H7 (cell line): Measurements from ENCODE around the gene PCYT2. TPM values are rescaled to one million over a fixed set of nuclear protein-coding genes. Genes with fewer than 3 reads are reported as not detected.

ENCODE experiments used
- DNase-seq: peaks from one replicate; pipeline ENCODE4 v3.0.0; 2012
- H3K27me3 ChIP-seq: 2 replicates; pipeline ENCODE4 v1.6.0; 2011; ENCODE audit warnings: mild to moderate bottlenecking, low read length; ENCODE audit not compliant: control insufficient read depth, insufficient read depth
- H3K36me3 ChIP-seq: replicated peaks from 2 replicates; pipeline ENCODE4 v1.5.1; 2011; ENCODE audit warnings: low read length; ENCODE audit not compliant: control insufficient read depth, insufficient read depth
- H3K4me3 ChIP-seq: 2 replicates; pipeline ENCODE4 v1.5.1; 2011; ENCODE audit warnings: low read depth, mild to moderate bottlenecking, control low read depth, low read length, moderate library complexity; ENCODE audit not compliant: insufficient read depth
- total RNA-seq: library from RNA; depleted of rRNA; stranded (reverse); fragments of >200 nt; shearing (Covaris generic); gene quantifications from 2 replicates; pipeline ENCODE4 v1.2.3, GENCODE V29; 2014; rRNA removed

PCYT2 gene
- total RNA-seq, 1 experiment from 2014 or later: 37.0 TPM

- Histone ChIP-seq H3K36me3 (peaks cover 34% of the 10 kb centered on the region), H3K27me3 (no peaks in the 10 kb centered on the region), H3K4me3 (peak overlapping the region; percentile 92)
- peak; percentile 100 for DNase-seq
Measured at GRCh38 chr17:81860756-81861568, 50.2 kb downstream of the PCYT2 start.

- H3K4me3 ChIP-seq: peak within 1 kb of the TSS; percentile 92
- no peak for DNase-seq
- H3K27me3 ChIP-seq: no peaks in the 10 kb centered on the region
- peaks cover 30% of the 10 kb centered on the region for H3K36me3 ChIP-seq
Measured at GRCh38 chr17:81859906-81860755, 51.1 kb downstream of the PCYT2 start, which contains the start of gene P4HB. Gene P4HB (minus strand): TSS chr17:81860535. CDS start chr17:81860471, 64 bp downstream.

- no peaks in the 10 kb centered on the region for H3K27me3 ChIP-seq
- peak overlapping the region; percentile 81 for H3K4me3 ChIP-seq
- peak; percentile 20 for DNase-seq
- peaks cover 30% of the 10 kb centered on the region for H3K36me3 ChIP-seq
Measured at GRCh38 chr17:81858967-81859905, 52.0 kb downstream of the PCYT2 start.

- H3K27me3 ChIP-seq: no peaks in the 10 kb centered on the region
- peaks cover 32% of the 10 kb centered on the region for H3K36me3 ChIP-seq
- peak; percentile 27 for DNase-seq
- H3K4me3 ChIP-seq: no peak overlapping the region
Measured at GRCh38 chr17:81858170-81858966, 52.8 kb downstream of the PCYT2 start.

GRCh38 chr17:81854974-81855774 lies 56.0 kb downstream of the PCYT2 start:
- peak; percentile 67 for DNase-seq
- H3K36me3 ChIP-seq: peaks cover 38% of the 10 kb centered on the region

GRCh38 chr17:81852237-81852636 lies 59.0 kb downstream of the PCYT2 start:
- H3K4me3 ChIP-seq: no peak overlapping the region
- H3K36me3 ChIP-seq: peaks cover 25% of the 10 kb centered on the region
- DNase-seq: no peak
- H3K27me3 ChIP-seq: no peaks in the 10 kb centered on the region

More at GRCh38 chr17:81854974-81855774, 56.0 kb downstream of the PCYT2 start:
- Histone ChIP-seq H3K4me3 (no peak overlapping the region), H3K27me3 (no peaks in the 10 kb centered on the region)

- DNase-seq: no peak
- Histone ChIP-seq H3K27me3 (no peaks in the 10 kb centered on the region), H3K36me3 (peaks cover 32% of the 10 kb centered on the region), H3K4me3 (no peak overlapping the region)
Measured at GRCh38 chr17:81851423-81851822, 59.8 kb downstream of the PCYT2 start.

Other genes starting within 250 kb of the PCYT2 start
- gene OXLD1, start 244.8 kb downstream of the PCYT2 start, total RNA-seq: 100 and 115 TPM in 2 replicates
- gene CCDC137, start 244.7 kb downstream of the PCYT2 start, total RNA-seq: 40.7 and 49.7 TPM in 2 replicates
- 47.4 and 74.6 TPM in 2 replicates for gene ARL16, start 227.6 kb downstream of the PCYT2 start, total RNA-seq
- 119 and 133 TPM in 2 replicates for gene HGS, start 227.4 kb downstream of the PCYT2 start, total RNA-seq
- 32.3 and 35.9 TPM in 2 replicates for gene MRPL12, start 208.0 kb downstream of the PCYT2 start, total RNA-seq
- gene SLC25A10, start 199.1 kb downstream of the PCYT2 start, total RNA-seq: 50.6 and 56.7 TPM in 2 replicates
- gene GCGR, start 107.2 kb downstream of the PCYT2 start, total RNA-seq: 0.07 and 0.11 TPM in 2 replicates
- gene MCRIP1, start 78.1 kb downstream of the PCYT2 start, total RNA-seq: 180 and 204 TPM in 2 replicates
- gene PPP1R27, start 76.3 kb downstream of the PCYT2 start, total RNA-seq: not detected in 2 replicates
- gene P4HB, start 50.9 kb downstream of the PCYT2 start, total RNA-seq: 421 and 528 TPM in 2 replicates
- gene ARHGDIA, start 40.1 kb downstream of the PCYT2 start, total RNA-seq: 127 and 158 TPM in 2 replicates
- 195 and 271 TPM in 2 replicates for gene ALYREF, start 19.8 kb downstream of the PCYT2 start, total RNA-seq
- 269 and 274 TPM in 2 replicates for gene ANAPC11, start 19.7 kb downstream of the PCYT2 start, total RNA-seq
- 0.85 and 0.94 TPM in 2 replicates for gene NPB, start 9.2 kb downstream of the PCYT2 start, total RNA-seq
- gene SIRT7, start 6.8 kb upstream of the PCYT2 start, total RNA-seq: 19.0 and 21.4 TPM in 2 replicates
- 27.0 and 31.7 TPM in 2 replicates for gene MAFG, start 16.3 kb upstream of the PCYT2 start, total RNA-seq
- gene PYCR1, start 25.9 kb upstream of the PCYT2 start, total RNA-seq: 267 and 298 TPM in 2 replicates
- 0.24 and 0.30 TPM in 2 replicates for gene MYADML2, start 35.8 kb upstream of the PCYT2 start, total RNA-seq
- gene NOTUM, start 49.8 kb upstream of the PCYT2 start, total RNA-seq: 2.0 and 2.3 TPM in 2 replicates
- gene ASPSCR1, start 66.2 kb upstream of the PCYT2 start, total RNA-seq: 62.1 and 65.8 TPM in 2 replicates
- gene CENPX, start 111.5 kb upstream of the PCYT2 start, total RNA-seq: 171 and 247 TPM in 2 replicates
- gene LRRC45, start 111.9 kb upstream of the PCYT2 start, total RNA-seq: 45.2 and 46.5 TPM in 2 replicates
- 155 and 175 TPM in 2 replicates for gene RAC3, start 120.3 kb upstream of the PCYT2 start, total RNA-seq
- gene DCXR, start 126.3 kb upstream of the PCYT2 start, total RNA-seq: 72.7 and 110 TPM in 2 replicates
- gene RFNG, start 140.4 kb upstream of the PCYT2 start, total RNA-seq: 43.0 and 50.8 TPM in 2 replicates
- 205 and 248 TPM in 2 replicates for gene GPS1, start 140.5 kb upstream of the PCYT2 start, total RNA-seq
- gene DUS1L, start 154.4 kb upstream of the PCYT2 start, total RNA-seq: 114 and 129 TPM in 2 replicates
- gene FASN, start 186.8 kb upstream of the PCYT2 start, total RNA-seq: 201 and 257 TPM in 2 replicates